AG04450 (cell line): Measurements from ENCODE around the gene SH3GLB2. TPM values are rescaled to one million over a fixed set of nuclear protein-coding genes. Genes with fewer than 3 reads are reported as not detected.
A peak's percentile ranks its signal among the peaks of the same experiment; 100 is the strongest.

Experiments used
- CTCF ChIA-PET: fragments of 300-600, 350-600 bp; formaldehyde crosslinking; extraction: SDS; loops from one replicate; lab custom pipeline; 2022; ENCODE audit warnings: antibody characterized with exemption, inconsistent platforms; lab: Charles Lee
- POLR2A ChIA-PET: fragments of 350-600 bp; formaldehyde crosslinking; extraction: SDS; loops from one replicate; lab custom pipeline; 2021; ENCODE audit warnings: antibody characterized with exemption, inconsistent platforms; lab: Yijun Ruan, JAX
- DNase-seq: peaks from one replicate; pipeline ENCODE4 v3.0.0-alpha.2; 2011; ENCODE audit warnings: low read depth, low spot score
- H3K27ac ChIP-seq: one replicate; pipeline ENCODE4 v1.5.1; 2012; ENCODE audit warnings: low read depth, low read length, control low read depth
- H3K27me3 ChIP-seq: one replicate; pipeline ENCODE4 v1.6.0; 2012; ENCODE audit warnings: low read length; ENCODE audit not compliant: control insufficient read depth, insufficient read depth
- H3K4me3 ChIP-seq: 2 replicates; pipeline ENCODE4 v1.5.1; 2011; ENCODE audit warnings: mild to moderate bottlenecking, low read depth, low read length, control low read depth
- H3K9me3 ChIP-seq: 2 replicates; pipeline ENCODE4 v1.5.1; 2012; ENCODE audit warnings: low read length; ENCODE audit not compliant: control insufficient read depth, insufficient read depth
- polyA plus RNA-seq: library from polyadenylated mRNA; depleted of rRNA; stranded (reverse); fragments of >200 nt; gene quantifications from 2 replicates; pipeline ENCODE4 v1.2.3, GENCODE V29; 2011
- TF ChIP-seq, protein P1 (sequence below): IDR thresholded peaks from 2 replicates; pipeline ENCODE4 v1.5.1; 2011; ENCODE audit warnings: low read depth, low read length, control low read depth, inconsistent platforms

Gene SH3GLB2
- polyA plus RNA-seq, 1 experiment = 29.3 TPM

DNA sequence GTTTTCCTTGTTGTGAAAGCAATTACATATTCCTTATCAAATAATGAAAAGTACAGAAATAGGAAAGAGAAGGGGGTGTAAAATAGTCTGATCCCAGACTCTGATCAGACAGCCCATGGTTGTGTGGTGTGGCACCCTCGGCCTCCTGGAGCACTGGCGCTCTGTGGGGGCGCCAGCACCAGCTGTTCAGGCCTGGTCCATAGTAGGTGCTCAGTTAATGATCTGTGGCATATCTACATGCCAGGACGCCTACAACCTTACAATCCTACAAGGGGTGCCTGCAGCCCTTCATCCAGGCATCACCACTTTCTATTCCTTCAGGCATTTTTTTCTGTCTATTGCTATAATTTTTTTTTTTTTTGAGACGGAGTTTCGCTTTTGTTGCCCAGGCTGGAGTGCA, 24.9 kb upstream of the SH3GLB2 start:
- ChIA-PET CTCF (no interaction called here), POLR2A (no interaction called here)
- H3K4me3 ChIP-seq = no peak overlapping the region
- TF ChIP-seq, protein P1, sequence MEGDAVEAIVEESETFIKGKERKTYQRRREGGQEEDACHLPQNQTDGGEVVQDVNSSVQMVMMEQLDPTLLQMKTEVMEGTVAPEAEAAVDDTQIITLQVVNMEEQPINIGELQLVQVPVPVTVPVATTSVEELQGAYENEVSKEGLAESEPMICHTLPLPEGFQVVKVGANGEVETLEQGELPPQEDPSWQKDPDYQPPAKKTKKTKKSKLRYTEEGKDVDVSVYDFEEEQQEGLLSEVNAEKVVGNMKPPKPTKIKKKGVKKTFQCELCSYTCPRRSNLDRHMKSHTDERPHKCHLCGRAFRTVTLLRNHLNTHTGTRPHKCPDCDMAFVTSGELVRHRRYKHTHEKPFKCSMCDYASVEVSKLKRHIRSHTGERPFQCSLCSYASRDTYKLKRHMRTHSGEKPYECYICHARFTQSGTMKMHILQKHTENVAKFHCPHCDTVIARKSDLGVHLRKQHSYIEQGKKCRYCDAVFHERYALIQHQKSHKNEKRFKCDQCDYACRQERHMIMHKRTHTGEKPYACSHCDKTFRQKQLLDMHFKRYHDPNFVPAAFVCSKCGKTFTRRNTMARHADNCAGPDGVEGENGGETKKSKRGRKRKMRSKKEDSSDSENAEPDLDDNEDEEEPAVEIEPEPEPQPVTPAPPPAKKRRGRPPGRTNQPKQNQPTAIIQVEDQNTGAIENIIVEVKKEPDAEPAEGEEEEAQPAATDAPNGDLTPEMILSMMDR = no peak
- H3K9me3 ChIP-seq = no peaks in the 10 kb centered on the region
- no peak overlapping the region for H3K27ac ChIP-seq
- no peaks in the 10 kb centered on the region for H3K27me3 ChIP-seq
- DNase-seq = no peak

DNA sequence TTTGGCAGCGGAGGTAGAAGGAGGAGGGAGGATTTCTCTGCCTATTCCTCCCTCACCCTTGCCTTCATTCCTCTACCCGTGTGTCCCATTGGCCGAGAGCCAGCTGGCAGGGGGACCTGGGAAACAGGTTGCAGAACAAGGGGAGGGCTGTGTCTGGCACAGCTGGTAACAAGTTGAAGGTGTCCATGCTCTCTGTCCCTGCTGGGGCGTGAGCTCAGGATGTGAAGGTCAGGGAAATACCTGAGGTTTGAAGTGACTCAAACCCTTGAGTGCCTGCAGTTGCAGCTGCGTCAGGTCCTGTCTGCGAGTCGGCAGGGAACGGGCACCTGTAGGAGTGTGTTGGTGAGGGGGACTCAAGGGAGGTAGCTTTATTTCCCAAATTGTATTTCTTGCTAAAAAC, 24.5 kb upstream of the SH3GLB2 start:
- Histone ChIP-seq H3K4me3 (no peak overlapping the region), H3K27ac (no peak overlapping the region), H3K27me3 (no peaks in the 10 kb centered on the region), H3K9me3 (no peaks in the 10 kb centered on the region)
- no peak for DNase-seq
- ChIA-PET CTCF (no interaction called here), POLR2A (no interaction called here)
- TF ChIP-seq, protein P1 = no peak

DNA sequence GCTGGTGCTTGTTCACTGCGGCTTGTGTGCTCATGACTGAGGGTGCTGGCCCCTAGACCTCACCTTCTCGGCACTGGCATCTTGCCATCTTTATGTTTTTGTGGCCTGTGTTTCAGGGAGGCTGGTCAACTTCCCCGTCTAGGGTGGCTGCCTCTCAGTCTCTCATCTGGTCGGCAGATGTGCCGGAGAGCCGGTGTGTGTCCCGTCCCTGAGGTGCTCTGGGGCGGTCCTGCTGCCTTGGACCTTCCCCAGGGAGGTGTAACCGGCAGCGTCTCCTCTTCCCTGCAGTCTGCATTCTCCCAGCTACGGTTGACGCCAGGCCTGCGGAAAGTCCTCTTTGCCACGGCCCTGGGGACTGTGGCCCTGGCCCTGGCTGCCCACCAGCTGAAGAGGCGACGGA, 13.9 kb upstream of the SH3GLB2 start:
- no peaks in the 10 kb centered on the region for H3K27me3 ChIP-seq
- TF ChIP-seq, protein P1 = no peak
- H3K9me3 ChIP-seq = no peaks in the 10 kb centered on the region
- H3K27ac ChIP-seq = no peak overlapping the region
- ChIA-PET CTCF (interaction anchor here (1.1 to 1.4 kb wide), 2 partner anchors 12 to 14 kb away, joined by 3 to 4 read pairs; partner anchors contain the start of gene SH3GLB2), POLR2A (no interaction called here)
- no peak overlapping the region for H3K4me3 ChIP-seq
- no peak for DNase-seq

DNA sequence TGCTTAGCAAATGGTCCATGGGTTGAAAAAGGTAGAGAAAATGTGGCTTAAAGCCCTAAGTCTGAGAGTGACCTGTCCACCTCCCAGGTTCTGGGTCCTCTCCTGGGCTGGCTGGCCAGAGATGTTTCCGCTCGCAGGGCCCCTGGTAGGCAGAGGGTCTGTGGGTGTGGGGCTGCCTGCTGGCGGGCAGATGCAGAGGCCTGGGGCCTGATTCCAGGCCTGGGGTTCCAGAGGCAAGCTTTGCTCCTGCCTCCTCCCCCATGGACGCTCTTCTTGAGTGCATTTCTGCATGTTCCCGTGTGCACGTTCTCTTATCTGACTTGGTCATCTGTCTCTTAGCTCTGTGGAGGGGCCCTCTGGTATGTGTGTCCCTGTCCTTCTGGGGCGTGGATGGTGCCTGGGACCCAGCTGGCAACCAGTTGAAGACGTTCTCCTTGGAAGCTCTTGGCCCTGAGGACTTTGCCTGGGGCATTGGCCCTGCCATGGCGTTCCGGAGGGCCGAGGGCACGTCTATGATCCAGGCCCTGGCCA, 12.0 kb upstream of the SH3GLB2 start:
- Histone ChIP-seq H3K9me3 (peaks cover 4% of the 10 kb centered on the region; the same call in 1 of the 2 replicates), H3K4me3 (no peak overlapping the region), H3K27me3 (no peaks in the 10 kb centered on the region), H3K27ac (no peak overlapping the region)
- TF ChIP-seq, protein P1 = no peak
- CTCF ChIA-PET = no interaction called here
- DNase-seq = no peak
- POLR2A ChIA-PET = interaction anchor here (0.5 kb wide), 1 partner anchor 34 kb away, joined by 3 read pairs; no protein-coding TSS in a partner anchor

DNA sequence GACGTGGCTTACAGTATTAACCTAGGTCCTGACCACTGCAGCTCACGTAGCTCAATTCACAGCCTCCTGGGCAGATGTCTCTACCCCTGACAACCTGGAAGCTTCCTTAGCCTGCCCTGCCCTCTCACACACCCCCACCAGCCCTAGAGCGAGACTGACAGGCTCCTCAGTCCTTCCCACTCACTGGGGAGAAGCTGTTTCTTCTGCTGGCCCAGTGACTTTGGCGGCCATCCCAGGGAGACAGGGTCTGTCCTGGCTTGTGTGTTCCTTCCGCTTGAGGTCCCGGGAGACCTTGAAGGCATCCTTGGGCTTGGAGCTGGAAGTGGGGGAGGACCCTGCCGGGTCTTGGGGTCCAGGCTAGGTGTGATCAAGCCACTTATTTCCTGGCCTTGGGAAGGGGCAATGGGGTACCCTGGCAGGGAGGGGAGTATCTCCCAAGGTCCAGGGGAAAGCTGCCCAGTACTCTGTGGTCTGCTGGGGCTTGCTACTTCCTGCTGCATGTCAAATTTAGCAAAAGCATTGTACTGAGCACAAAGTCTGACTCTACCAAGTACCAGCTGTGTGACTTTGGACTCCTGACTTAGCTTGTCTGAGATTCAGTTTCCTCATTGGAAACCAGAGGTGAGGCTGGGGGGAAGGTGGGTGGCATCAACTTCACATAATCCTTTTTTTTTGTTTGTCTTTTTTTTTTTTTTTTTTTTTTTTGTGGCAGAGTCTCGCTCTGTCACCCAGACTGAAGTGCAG, 10.2 kb upstream of the SH3GLB2 start:
- H3K27ac ChIP-seq = peak overlapping the region; percentile 21
- H3K27me3 ChIP-seq = no peaks in the 10 kb centered on the region
- POLR2A ChIA-PET = interaction anchor here (0.6 kb wide), 1 partner anchor 115 kb away, joined by 4 read pairs; no protein-coding TSS in a partner anchor
- TF ChIP-seq, protein P1 = no peak
- H3K9me3 ChIP-seq = peaks cover 4% of the 10 kb centered on the region; the same call in 1 of the 2 replicates
- CTCF ChIA-PET = interaction anchor here (0.6 to 1.9 kb wide), 4 partner anchors 10 to 175 kb away, joined by 3 to 13 read pairs (median 3); partner anchors contain the start of gene SH3GLB2
- H3K4me3 ChIP-seq = peak overlapping the region; percentile 97; the same call in 1 of the 2 replicates
- DNase-seq = no peak
